ENCODE measurements around the gene SPATA17. TPM values are rescaled to one million over a fixed set of nuclear protein-coding genes. Genes with fewer than 3 reads are reported as not detected.
A peak's percentile ranks its signal among the peaks of the same experiment; 100 is the strongest.

Gene SPATA17
- total RNA-seq, 1 experiment from 2014 or later, result 4.5 TPM

- intact Hi-C loops (cut with micrococcal nuclease), result no loop called here
- no peaks in the 10 kb centered on the region for H3K36me3 Mint-ChIP-seq (ENCODE audit: insufficient read depth, unreplicated experiment)
- TF ChIP-seq CTCF (IDR thresholded peaks at IDR 0.05; ENCODE audit: unreplicated experiment), result no peak
- BruUV-seq (replicated peaks), result no TSS peak
- DNase-seq (ENCODE audit: unreplicated experiment), result no peak
- ChIA-PET POLR2A (no interaction called here), CTCF (no interaction called here)
- H3K4me3 Mint-ChIP-seq (ENCODE audit: unreplicated experiment), result no peak overlapping the region
- peaks cover 8% of the 10 kb centered on the region for H3K4me1 Mint-ChIP-seq (ENCODE audit: insufficient read depth, unreplicated experiment)
- H3K27ac Mint-ChIP-seq (ENCODE audit: low read depth, unreplicated experiment), result no peak overlapping the region
- H3K9me3 Mint-ChIP-seq (ENCODE audit: unreplicated experiment), result no peaks in the 10 kb centered on the region
- no peaks in the 10 kb centered on the region for H3K27me3 Mint-ChIP-seq (ENCODE audit: insufficient read depth, unreplicated experiment)
Measured at GRCh38 chr1:217715681-217716080, 84.5 kb downstream of the SPATA17 start.

GRCh38 chr1:217717959-217718358, 86.8 kb downstream of the SPATA17 start:
- intact Hi-C loops (cut with micrococcal nuclease), result no loop called here
- no peak overlapping the region for H3K27ac Mint-ChIP-seq (ENCODE audit: low read depth, unreplicated experiment)
- peaks cover 11% of the 10 kb centered on the region for H3K4me1 Mint-ChIP-seq (ENCODE audit: insufficient read depth, unreplicated experiment)
- ChIA-PET POLR2A (interaction anchor here (0.7 kb wide), 1 partner anchor 225 kb away, joined by 5 read pairs; no protein-coding TSS in a partner anchor), CTCF (interaction anchor here (1.9 kb wide), 1 partner anchor 11 kb away, joined by 9 read pairs; no protein-coding TSS in a partner anchor)
- no peaks in the 10 kb centered on the region for H3K27me3 Mint-ChIP-seq (ENCODE audit: insufficient read depth, unreplicated experiment)
- no peaks in the 10 kb centered on the region for H3K9me3 Mint-ChIP-seq (ENCODE audit: unreplicated experiment)
- no peak for DNase-seq (ENCODE audit: unreplicated experiment)
- TF ChIP-seq CTCF (IDR thresholded peaks at IDR 0.05; ENCODE audit: unreplicated experiment), result no peak
- no TSS peak for BruUV-seq (replicated peaks)
- no peaks in the 10 kb centered on the region for H3K36me3 Mint-ChIP-seq (ENCODE audit: insufficient read depth, unreplicated experiment)
- no peak overlapping the region for H3K4me3 Mint-ChIP-seq (ENCODE audit: unreplicated experiment)

- intact Hi-C loops (cut with micrococcal nuclease), result no loop called here
- ChIA-PET CTCF (interaction anchor here (0.6 to 1.9 kb wide), 6 partner anchors 10 to 1498 kb away, joined by 3 to 9 read pairs (median 4); partner anchors contain the start of gene GPATCH2), POLR2A (interaction anchor here (1.0 to 1.1 kb wide), 2 partner anchors 20 to 59 kb away, joined by 3 read pairs; no protein-coding TSS in a partner anchor)
- no peaks in the 10 kb centered on the region for H3K36me3 Mint-ChIP-seq (ENCODE audit: insufficient read depth, unreplicated experiment)
- H3K9me3 Mint-ChIP-seq (ENCODE audit: unreplicated experiment), result no peaks in the 10 kb centered on the region
- H3K4me3 Mint-ChIP-seq (ENCODE audit: unreplicated experiment), result no peak overlapping the region
- no peak overlapping the region for H3K27ac Mint-ChIP-seq (ENCODE audit: low read depth, unreplicated experiment)
- DNase-seq (ENCODE audit: unreplicated experiment), result peak; percentile 28
- H3K27me3 Mint-ChIP-seq (ENCODE audit: insufficient read depth, unreplicated experiment), result no peaks in the 10 kb centered on the region
- peaks cover 6% of the 10 kb centered on the region for H3K4me1 Mint-ChIP-seq (ENCODE audit: insufficient read depth, unreplicated experiment)
- no peak for TF ChIP-seq CTCF (IDR thresholded peaks at IDR 0.05; ENCODE audit: unreplicated experiment)
- no TSS peak for BruUV-seq (replicated peaks)
Measured at GRCh38 chr1:217718873-217719272, 87.7 kb downstream of the SPATA17 start.

GRCh38 chr1:217721692-217722091, 90.5 kb downstream of the SPATA17 start:
- Mint-ChIP-seq H3K4me1 (ENCODE audit: insufficient read depth, unreplicated experiment) (peaks cover 6% of the 10 kb centered on the region), H3K27ac (ENCODE audit: low read depth, unreplicated experiment) (no peak overlapping the region), H3K36me3 (ENCODE audit: insufficient read depth, unreplicated experiment) (no peaks in the 10 kb centered on the region), H3K4me3 (ENCODE audit: unreplicated experiment) (no peak overlapping the region), H3K9me3 (ENCODE audit: unreplicated experiment) (no peaks in the 10 kb centered on the region), H3K27me3 (ENCODE audit: insufficient read depth, unreplicated experiment) (no peaks in the 10 kb centered on the region)
- TF ChIP-seq CTCF (IDR thresholded peaks at IDR 0.05; ENCODE audit: unreplicated experiment), result no peak
- no TSS peak for BruUV-seq (replicated peaks)
- POLR2A ChIA-PET, result no interaction called here
- intact Hi-C loops (cut with micrococcal nuclease), result no loop called here
- no peak for DNase-seq (ENCODE audit: unreplicated experiment)
- CTCF ChIA-PET, result interaction anchor here (0.8 kb wide), 1 partner anchor 146 kb away, joined by 3 read pairs; no protein-coding TSS in a partner anchor
